GM23338 (cell line): ENCODE data around the gene CCSER2.

ENCODE experiments used
- POLR2AphosphoS5 ChIP-seq: IDR thresholded peaks from 2 replicates; pipeline ENCODE4 v1.6.1; 2016; ENCODE audit warnings: antibody characterized with exemption, low read depth
- TF ChIP-seq, protein P1 (sequence below), 2 experiments: fragments of 200-600 bp in 1 of 2; sonication (generic) in 1 of 2; conservative IDR thresholded peaks; 2 replicates each; pipeline versions ENCODE4 v1.5.1 to v1.6.1; 2016 to 2017; ENCODE audit warnings: antibody characterized with exemption in 2 of 2, low read depth in 2 of 2, mild to moderate bottlenecking in 2 of 2, moderate library complexity in 1 of 2
- TF ChIP-seq, protein P2 (sequence below): IDR thresholded peaks from one replicate; pipeline ENCODE4 v1.6.1; 2018; ENCODE audit warnings: antibody characterized with exemption; ENCODE audit not compliant: unreplicated experiment

DNA sequence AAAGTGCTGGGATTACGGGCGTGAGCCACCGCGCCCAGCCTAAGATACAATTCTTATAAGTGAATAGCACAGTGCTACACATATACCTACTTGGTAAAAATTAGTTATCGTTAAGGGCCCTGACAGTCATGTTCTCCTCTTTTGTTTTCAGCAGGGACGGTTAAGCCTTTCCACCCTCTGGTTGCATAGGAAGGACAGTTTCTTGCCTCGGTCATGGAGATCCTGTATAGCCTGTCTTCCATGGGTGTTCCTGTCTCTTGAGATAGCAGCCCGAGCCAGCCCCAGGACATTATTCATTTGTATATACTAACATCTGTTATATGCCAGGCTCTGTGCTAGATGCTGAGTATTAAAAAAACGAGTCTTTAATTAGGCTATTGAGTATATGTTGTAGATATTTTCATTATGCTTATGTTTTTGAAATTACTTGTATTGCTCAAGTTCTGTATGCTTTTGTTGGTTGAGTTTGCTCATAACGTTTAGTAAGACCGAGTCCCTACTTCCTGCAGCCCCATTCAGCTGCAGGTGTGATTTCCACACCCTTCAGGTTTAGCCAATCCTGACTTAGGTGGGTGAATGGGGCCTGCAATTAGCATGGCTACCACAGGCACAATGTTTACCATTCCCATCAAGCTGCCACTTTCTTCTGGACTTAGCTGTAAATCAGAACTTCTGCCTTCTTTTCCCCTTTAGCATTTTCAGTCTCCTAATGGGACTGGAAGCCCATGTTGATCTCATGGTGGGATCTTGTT is 24.8 kb downstream of the CCSER2 start:
- TF ChIP-seq, protein P1, sequence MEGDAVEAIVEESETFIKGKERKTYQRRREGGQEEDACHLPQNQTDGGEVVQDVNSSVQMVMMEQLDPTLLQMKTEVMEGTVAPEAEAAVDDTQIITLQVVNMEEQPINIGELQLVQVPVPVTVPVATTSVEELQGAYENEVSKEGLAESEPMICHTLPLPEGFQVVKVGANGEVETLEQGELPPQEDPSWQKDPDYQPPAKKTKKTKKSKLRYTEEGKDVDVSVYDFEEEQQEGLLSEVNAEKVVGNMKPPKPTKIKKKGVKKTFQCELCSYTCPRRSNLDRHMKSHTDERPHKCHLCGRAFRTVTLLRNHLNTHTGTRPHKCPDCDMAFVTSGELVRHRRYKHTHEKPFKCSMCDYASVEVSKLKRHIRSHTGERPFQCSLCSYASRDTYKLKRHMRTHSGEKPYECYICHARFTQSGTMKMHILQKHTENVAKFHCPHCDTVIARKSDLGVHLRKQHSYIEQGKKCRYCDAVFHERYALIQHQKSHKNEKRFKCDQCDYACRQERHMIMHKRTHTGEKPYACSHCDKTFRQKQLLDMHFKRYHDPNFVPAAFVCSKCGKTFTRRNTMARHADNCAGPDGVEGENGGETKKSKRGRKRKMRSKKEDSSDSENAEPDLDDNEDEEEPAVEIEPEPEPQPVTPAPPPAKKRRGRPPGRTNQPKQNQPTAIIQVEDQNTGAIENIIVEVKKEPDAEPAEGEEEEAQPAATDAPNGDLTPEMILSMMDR (conservative IDR thresholded peaks at IDR 0.05; ENCODE audit: low read depth in 2 of 2): no peak
- no peak for TF ChIP-seq POLR2AphosphoS5
- TF ChIP-seq, protein P2, sequence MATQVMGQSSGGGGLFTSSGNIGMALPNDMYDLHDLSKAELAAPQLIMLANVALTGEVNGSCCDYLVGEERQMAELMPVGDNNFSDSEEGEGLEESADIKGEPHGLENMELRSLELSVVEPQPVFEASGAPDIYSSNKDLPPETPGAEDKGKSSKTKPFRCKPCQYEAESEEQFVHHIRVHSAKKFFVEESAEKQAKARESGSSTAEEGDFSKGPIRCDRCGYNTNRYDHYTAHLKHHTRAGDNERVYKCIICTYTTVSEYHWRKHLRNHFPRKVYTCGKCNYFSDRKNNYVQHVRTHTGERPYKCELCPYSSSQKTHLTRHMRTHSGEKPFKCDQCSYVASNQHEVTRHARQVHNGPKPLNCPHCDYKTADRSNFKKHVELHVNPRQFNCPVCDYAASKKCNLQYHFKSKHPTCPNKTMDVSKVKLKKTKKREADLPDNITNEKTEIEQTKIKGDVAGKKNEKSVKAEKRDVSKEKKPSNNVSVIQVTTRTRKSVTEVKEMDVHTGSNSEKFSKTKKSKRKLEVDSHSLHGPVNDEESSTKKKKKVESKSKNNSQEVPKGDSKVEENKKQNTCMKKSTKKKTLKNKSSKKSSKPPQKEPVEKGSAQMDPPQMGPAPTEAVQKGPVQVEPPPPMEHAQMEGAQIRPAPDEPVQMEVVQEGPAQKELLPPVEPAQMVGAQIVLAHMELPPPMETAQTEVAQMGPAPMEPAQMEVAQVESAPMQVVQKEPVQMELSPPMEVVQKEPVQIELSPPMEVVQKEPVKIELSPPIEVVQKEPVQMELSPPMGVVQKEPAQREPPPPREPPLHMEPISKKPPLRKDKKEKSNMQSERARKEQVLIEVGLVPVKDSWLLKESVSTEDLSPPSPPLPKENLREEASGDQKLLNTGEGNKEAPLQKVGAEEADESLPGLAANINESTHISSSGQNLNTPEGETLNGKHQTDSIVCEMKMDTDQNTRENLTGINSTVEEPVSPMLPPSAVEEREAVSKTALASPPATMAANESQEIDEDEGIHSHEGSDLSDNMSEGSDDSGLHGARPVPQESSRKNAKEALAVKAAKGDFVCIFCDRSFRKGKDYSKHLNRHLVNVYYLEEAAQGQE: no peak
